HepG2 (cell line): Measurements from ENCODE around the gene SSC5D. TPM values are rescaled to one million over a fixed set of nuclear protein-coding genes. Genes with fewer than 3 reads are reported as not detected.

Experiments used
- ATAC-seq: fragments of 200-7000 bp; cut with Tn5 transposase; 3 replicates; pipeline ENCODE4 v1.9.1; 2020; ENCODE audit warnings: mild to moderate bottlenecking, moderate library complexity
- BruUV-seq: library from RNA; stranded (reverse); fragments of 400-500 nt; replicated peaks from 2 replicates; lab custom pipeline; 2021; lab: Mats Ljungman, UMichigan
- CTCF ChIA-PET: fragments of 300-600 bp; formaldehyde crosslinking; extraction: SDS; loops from one replicate; lab custom pipeline; 2021; ENCODE audit warnings: low total read pairs, inconsistent platforms, low intra/inter-chr PET ratio; lab: Yijun Ruan, JAX
- POLR2A ChIA-PET: fragments of 350-600 bp; sonication (Branson Sonifier 250); formaldehyde crosslinking; loops from one replicate; lab custom pipeline; 2020; ENCODE audit warnings: antibody characterized with exemption, inconsistent platforms; lab: Yijun Ruan, JAX
- DNase-seq: peaks from one replicate; pipeline ENCODE4 v3.0.0-alpha.2; 2015; ENCODE audit warnings: low spot score
- FAIRE-seq: peaks from 3 replicates; lab custom pipeline; 2011; peaks lifted over from hg19 to GRCh38; lab: Jason Lieb, UNC
- H2AFZ ChIP-seq: one replicate; pipeline ENCODE4 v1.6.1; 2011; ENCODE audit warnings: low read length, inconsistent platforms
- H3K27ac ChIP-seq: fragments of 300-600 bp; 3 replicates; pipeline ENCODE4 v1.8.0; 2011; ENCODE audit warnings: mixed run types, mild to moderate bottlenecking, mixed read lengths, low read length, inconsistent platforms; ENCODE audit not compliant: insufficient read depth; ENCODE audit errors: extremely low read length
- H3K27me3 ChIP-seq, 2 experiments: fragments of 200-600 bp in 1 of 2; 2 replicates in 1 of 2; 3 replicates in 1 of 2; pipeline versions ENCODE4 v1.6.0 to v1.8.0; 2011; ENCODE audit warnings: low read length in 2 of 2, mild to moderate bottlenecking in 2 of 2, moderate library complexity in 2 of 2, inconsistent platforms in 1 of 2; ENCODE audit not compliant: insufficient read depth in 2 of 2, control insufficient read depth in 1 of 2
- H3K36me3 ChIP-seq, 2 experiments: fragments of 200-600 bp in 1 of 2; replicated peaks in 1 of 2; 2 replicates in 1 of 2; 3 replicates in 1 of 2; pipeline versions ENCODE4 v1.5.1 to v1.8.0; 2011; ENCODE audit warnings: low read length in 2 of 2, inconsistent platforms in 1 of 2; ENCODE audit not compliant: insufficient read depth in 2 of 2, control insufficient read depth in 1 of 2
- H3K4me1 ChIP-seq: 2 replicates; pipeline ENCODE4 v1.5.1; 2012; ENCODE audit warnings: low read length, inconsistent platforms; ENCODE audit not compliant: insufficient read depth
- H3K4me2 ChIP-seq: 2 replicates; pipeline ENCODE4 v1.6.0; 2011; ENCODE audit warnings: low read depth, low read length, inconsistent platforms
- H3K4me3 ChIP-seq, 3 experiments: fragments of 200-600 bp in 1 of 3; sonication (generic), shearing (Covaris generic) in 1 of 3; replicated peaks in 1 of 3; 2 replicates each; pipeline ENCODE4 v1.5.1; 2011 to 2016; ENCODE audit warnings: low read length in 3 of 3, inconsistent platforms in 2 of 3, low read depth in 2 of 3, mild to moderate bottlenecking in 2 of 3, control low read depth in 1 of 3, mixed read lengths in 1 of 3; ENCODE audit not compliant: insufficient read depth in 1 of 3
- H3K79me2 ChIP-seq: one replicate; pipeline ENCODE4 v1.6.1; 2011; ENCODE audit warnings: low read length, inconsistent platforms; ENCODE audit not compliant: insufficient read depth
- H3K9ac ChIP-seq: 2 replicates; pipeline ENCODE4 v1.6.0; 2011; ENCODE audit warnings: mild to moderate bottlenecking, low read depth, low read length, inconsistent platforms; ENCODE audit not compliant: insufficient read depth
- H3K9me3 ChIP-seq: 2 replicates; pipeline ENCODE4 v1.5.1; 2012; ENCODE audit warnings: mild to moderate bottlenecking, low read length
- H4K20me1 ChIP-seq: 2 replicates; pipeline ENCODE4 v1.6.0; 2011; ENCODE audit warnings: inconsistent platforms, mild to moderate bottlenecking, low read length, moderate library complexity; ENCODE audit not compliant: insufficient read depth
- WGBS: methylation state at CpG from one replicate; pipeline ENCODE4 v1.1.6; 2017; ENCODE audit warnings: low lambda C conversion rate; 5-methylcytosine and 5-hydroxymethylcytosine counted together
- in situ Hi-C: cut with HindIII; loops from 2 replicates; pipeline ENCODE4 v1.10.0; 2017; ENCODE audit warnings: low pct_unique_long_range_greater_than_20kb; ENCODE audit not compliant: extremely low pct_ligation_motif_present
- intact Hi-C: fragments of 100-400 bp; cut with micrococcal nuclease; formaldehyde crosslinking; loops from one replicate; pipeline ENCODE4 v1.10.0; 2022; ENCODE audit not compliant: unreplicated experiment
- polyA plus RNA-seq, 8 experiments: library from polyadenylated mRNA; depleted of rRNA in 3 of 8; stranded (reverse) in 7 of 8; unstranded in 1 of 8; fragments of >200 nt; fragmentation: Illumina TruSeq in 4 of 8; extraction: Trizol in 4 of 8; gene quantifications; 2 replicates each; pipeline versions ENCODE4 v1.2.1 to v1.2.3, GENCODE V29; 2011 to 2016; ENCODE audit warnings: low read depth in 4 of 8, missing spikeins in 1 of 8, mixed read lengths in 1 of 8; ENCODE audit not compliant: insufficient read depth in 1 of 8
- total RNA-seq, 5 experiments: library from RNA; depleted of rRNA; stranded (reverse); fragments of >200 nt; fragmentation: Illumina TruSeq; extraction: Trizol; gene quantifications; 2 replicates each; pipeline ENCODE4 v1.2.3, GENCODE V29; 2016; ENCODE audit warnings: low read depth in 1 of 5
- TF ChIP-seq, protein P1 (sequence below): sonication (generic); formaldehyde crosslinking; IDR thresholded peaks from 2 replicates; pipeline ENCODE4 v1.9.0; 2021; ENCODE audit warnings: mild to moderate bottlenecking, missing genetic modification reagents
- TF ChIP-seq, protein P2 (sequence below): sonication (generic); formaldehyde crosslinking; IDR thresholded peaks from 2 replicates; pipeline ENCODE4 v1.5.0; 2020; ENCODE audit warnings: mild to moderate bottlenecking, missing genetic modification reagents

The SSC5D gene
- total and polyA plus RNA-seq, 2 of the 13 experiments (the other 11 are each of a cell fraction or from before 2014, with no cell fraction given) = not detected

DNA sequence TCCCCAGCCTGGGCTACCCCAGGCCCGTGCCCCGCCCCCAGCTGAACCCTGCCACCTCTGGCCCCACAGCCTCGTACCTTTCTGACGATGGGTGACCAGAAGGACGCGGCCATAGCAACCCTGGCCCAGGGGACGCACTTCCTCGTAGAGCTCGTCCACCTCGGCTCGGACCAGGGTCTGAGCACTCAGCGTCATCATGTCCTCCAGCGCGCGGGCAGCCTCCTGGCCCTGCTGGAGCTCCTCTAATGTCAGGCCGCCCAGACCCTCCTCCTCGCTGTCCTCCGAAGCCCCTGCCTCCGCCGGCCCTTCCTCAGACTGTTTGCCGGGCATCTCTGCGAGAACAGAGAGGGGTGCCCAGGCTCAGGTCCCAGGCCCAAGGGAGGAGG is 47.7 kb downstream of the SSC5D start:
- FAIRE-seq (no peak), ATAC-seq (peak; percentile 28; the same call in 2 of the 3 replicates), DNase-seq (no peak)
- Histone ChIP-seq H3K79me2 (no peaks in the 10 kb centered on the region), H3K27me3 (no peaks in the 10 kb centered on the region; a peak in 1 of 5 replicates), H3K27ac (no peak overlapping the region), H3K4me3 (peak overlapping the region in 1 of 3 experiments; percentile 30; a peak in 1 of 6 replicates), H4K20me1 (no peaks in the 10 kb centered on the region), H3K9ac (no peak overlapping the region), H3K36me3 (no peaks in the 10 kb centered on the region), H3K9me3 (no peaks in the 10 kb centered on the region), H2AFZ (no peak overlapping the region), H3K4me1 (peaks cover 32% of the 10 kb centered on the region), H3K4me2 (peak overlapping the region; percentile 45; the same call in 1 of the 2 replicates)
- BruUV-seq = no TSS peak
- 71% methylated on average over 12 of the region's 22 CpGs for WGBS
- in situ Hi-C loops = no loop called here
- ChIA-PET POLR2A (interaction anchor here (0.8 to 1.7 kb wide), 3 partner anchors 9 to 45 kb away, joined by 3 to 6 read pairs (median 3); partner anchors contain the start of gene SBK3), CTCF (interaction anchor here (1.9 kb wide), 1 partner anchor 19 kb away, joined by 6 read pairs; no protein-coding TSS in a partner anchor)
- intact Hi-C loops = no loop called here
- TF ChIP-seq, protein P1, sequence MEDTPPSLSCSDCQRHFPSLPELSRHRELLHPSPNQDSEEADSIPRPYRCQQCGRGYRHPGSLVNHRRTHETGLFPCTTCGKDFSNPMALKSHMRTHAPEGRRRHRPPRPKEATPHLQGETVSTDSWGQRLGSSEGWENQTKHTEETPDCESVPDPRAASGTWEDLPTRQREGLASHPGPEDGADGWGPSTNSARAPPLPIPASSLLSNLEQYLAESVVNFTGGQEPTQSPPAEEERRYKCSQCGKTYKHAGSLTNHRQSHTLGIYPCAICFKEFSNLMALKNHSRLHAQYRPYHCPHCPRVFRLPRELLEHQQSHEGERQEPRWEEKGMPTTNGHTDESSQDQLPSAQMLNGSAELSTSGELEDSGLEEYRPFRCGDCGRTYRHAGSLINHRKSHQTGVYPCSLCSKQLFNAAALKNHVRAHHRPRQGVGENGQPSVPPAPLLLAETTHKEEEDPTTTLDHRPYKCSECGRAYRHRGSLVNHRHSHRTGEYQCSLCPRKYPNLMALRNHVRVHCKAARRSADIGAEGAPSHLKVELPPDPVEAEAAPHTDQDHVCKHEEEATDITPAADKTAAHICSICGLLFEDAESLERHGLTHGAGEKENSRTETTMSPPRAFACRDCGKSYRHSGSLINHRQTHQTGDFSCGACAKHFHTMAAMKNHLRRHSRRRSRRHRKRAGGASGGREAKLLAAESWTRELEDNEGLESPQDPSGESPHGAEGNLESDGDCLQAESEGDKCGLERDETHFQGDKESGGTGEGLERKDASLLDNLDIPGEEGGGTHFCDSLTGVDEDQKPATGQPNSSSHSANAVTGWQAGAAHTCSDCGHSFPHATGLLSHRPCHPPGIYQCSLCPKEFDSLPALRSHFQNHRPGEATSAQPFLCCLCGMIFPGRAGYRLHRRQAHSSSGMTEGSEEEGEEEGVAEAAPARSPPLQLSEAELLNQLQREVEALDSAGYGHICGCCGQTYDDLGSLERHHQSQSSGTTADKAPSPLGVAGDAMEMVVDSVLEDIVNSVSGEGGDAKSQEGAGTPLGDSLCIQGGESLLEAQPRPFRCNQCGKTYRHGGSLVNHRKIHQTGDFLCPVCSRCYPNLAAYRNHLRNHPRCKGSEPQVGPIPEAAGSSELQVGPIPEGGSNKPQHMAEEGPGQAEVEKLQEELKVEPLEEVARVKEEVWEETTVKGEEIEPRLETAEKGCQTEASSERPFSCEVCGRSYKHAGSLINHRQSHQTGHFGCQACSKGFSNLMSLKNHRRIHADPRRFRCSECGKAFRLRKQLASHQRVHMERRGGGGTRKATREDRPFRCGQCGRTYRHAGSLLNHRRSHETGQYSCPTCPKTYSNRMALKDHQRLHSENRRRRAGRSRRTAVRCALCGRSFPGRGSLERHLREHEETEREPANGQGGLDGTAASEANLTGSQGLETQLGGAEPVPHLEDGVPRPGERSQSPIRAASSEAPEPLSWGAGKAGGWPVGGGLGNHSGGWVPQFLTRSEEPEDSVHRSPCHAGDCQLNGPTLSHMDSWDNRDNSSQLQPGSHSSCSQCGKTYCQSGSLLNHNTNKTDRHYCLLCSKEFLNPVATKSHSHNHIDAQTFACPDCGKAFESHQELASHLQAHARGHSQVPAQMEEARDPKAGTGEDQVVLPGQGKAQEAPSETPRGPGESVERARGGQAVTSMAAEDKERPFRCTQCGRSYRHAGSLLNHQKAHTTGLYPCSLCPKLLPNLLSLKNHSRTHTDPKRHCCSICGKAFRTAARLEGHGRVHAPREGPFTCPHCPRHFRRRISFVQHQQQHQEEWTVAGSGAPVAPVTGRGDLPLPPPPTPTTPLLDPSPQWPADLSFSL (CRISPR knock-in tag) = no peak
- TF ChIP-seq, protein P2, sequence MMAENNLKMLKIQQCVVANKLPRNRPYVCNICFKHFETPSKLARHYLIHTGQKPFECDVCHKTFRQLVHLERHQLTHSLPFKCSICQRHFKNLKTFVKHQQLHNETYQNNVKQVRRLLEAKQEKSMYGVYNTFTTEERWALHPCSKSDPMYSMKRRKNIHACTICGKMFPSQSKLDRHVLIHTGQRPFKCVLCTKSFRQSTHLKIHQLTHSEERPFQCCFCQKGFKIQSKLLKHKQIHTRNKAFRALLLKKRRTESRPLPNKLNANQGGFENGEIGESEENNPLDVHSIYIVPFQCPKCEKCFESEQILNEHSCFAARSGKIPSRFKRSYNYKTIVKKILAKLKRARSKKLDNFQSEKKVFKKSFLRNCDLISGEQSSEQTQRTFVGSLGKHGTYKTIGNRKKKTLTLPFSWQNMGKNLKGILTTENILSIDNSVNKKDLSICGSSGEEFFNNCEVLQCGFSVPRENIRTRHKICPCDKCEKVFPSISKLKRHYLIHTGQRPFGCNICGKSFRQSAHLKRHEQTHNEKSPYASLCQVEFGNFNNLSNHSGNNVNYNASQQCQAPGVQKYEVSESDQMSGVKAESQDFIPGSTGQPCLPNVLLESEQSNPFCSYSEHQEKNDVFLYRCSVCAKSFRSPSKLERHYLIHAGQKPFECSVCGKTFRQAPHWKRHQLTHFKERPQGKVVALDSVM (CRISPR knock-in tag) = peak; percentile 44; the same call in 1 of the 2 replicates
